Posterior cingulate gyrus (tissue), 11 donors: ENCODE results near the gene TEKT1.
"Not testable (repeated sequence)": the region's sequence is repeated elsewhere in the genome, so short reads cannot be mapped to it uniquely, and the experiment has no call there.

Experiments
- DNase-seq, 10 donors: peaks; one replicate each; pipeline versions ENCODE4 v3.0.0 to v3.0.0-alpha.2; 2020 to 2021; ENCODE audit warnings: mixed read lengths in 3 of 10
- intact Hi-C: fragments of 100-400 bp; cut with DNase I; formaldehyde crosslinking; loops from one replicate; pipeline ENCODE4 v1.15.1; 2023

Gene TEKT1

GRCh38 chr17:6831661-6832263, at the start of gene TEKT1:
TEKT1 (minus strand) TSS chr17:6831729; CDS start chr17:6830376, 1,353 bp downstream.
- DNase-seq = peak; percentile 52 to 95 (median 77)

DNA sequence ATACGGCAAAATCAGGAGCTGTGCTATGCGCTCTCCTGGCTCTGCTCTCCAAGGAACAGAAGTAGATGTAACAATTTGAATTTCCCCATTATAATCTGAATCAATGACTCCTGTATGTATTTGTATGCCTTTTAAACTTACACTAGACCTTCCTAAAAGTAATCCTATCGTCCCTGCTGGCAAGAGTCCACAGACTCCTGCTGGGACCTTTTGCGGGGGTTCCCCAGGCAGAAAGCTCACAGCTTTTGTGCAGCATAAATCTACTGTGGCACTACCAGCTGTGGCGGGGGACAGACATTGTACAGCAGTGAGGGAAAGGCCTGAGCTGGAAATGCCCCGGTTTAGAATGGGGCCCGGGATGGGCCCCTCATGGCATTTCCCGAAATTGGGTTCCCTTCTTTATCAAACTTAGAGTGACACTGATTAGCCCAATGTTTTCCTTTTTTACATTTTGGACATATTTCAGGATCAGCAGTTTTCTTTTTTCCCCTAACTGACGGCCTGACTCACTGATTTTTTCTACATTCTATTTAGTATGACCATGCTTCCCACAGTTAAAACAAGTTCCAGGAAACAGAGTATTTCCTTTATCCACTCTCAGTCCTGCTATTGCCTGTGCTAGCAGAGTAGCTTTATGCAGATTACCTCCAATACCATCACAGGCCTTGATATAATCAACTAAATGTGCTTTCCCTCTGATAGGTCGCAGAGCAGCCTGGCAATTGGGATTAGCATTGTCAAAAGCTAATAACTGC, 47.9 kb upstream of the TEKT1 start:
- intact Hi-C loops, DNase-seq: not testable (repeated sequence)

More at GRCh38 chr17:6831661-6832263, at the start of gene TEKT1:
- intact Hi-C loops = loop anchor here (10.0 kb wide), 1 partner anchor 167 kb away; no protein-coding TSS in a partner anchor

GRCh38 chr17:6875276-6875675, 43.7 kb upstream of the TEKT1 start:
- intact Hi-C loops, DNase-seq: not testable (repeated sequence)

DNA sequence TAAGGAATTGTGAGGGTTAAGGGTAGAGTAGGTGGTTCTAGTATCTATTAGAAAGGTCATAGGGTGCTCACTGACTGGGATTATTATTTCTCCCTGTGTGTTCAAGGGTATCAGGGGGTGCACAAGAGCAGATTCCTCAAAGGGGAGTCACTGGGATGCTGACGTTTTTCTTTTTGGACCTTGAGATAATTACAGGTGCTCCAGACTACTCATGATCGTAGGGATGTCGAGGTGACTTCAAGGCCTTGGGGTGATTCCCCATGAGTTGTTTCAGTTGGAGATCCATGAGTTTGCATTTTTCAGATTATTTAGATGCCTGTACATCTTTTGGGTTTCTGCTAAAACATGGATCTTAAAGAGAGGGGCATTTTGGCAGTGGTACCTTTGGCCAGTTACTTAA, 41.4 kb upstream of the TEKT1 start:
- intact Hi-C loops = no loop called here
- DNase-seq = no peak

GRCh38 chr17:6870841-6871240, 39.3 kb upstream of the TEKT1 start:
- no peak for DNase-seq
- intact Hi-C loops = no loop called here

DNA sequence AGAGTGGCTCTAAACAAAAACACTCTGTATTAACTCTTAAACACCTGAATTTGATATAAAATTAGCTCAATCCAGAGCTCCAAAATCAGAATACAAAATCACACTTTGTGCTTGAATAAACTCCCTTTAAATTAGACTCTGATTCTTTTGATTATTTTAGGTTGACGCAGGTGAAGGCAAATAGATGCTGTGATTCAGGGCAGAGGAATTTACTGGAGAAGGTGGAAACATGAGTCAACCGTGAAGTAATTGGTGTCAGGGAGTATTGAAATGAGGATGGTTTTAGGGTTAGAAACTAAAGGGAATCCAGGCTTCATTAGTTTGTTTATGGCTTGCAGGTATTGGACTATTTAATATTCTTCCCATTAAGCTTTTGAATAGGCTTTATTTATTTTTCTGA, 37.1 kb upstream of the TEKT1 start:
- no peak for DNase-seq
- intact Hi-C loops = no loop called here

GRCh38 chr17:6867849-6868248, 36.3 kb upstream of the TEKT1 start:
- no peak for DNase-seq
- intact Hi-C loops = no loop called here

GRCh38 chr17:6862825-6863224, 31.3 kb upstream of the TEKT1 start:
- intact Hi-C loops = no loop called here
- peak in 6 of 10 donors; percentile 22 to 86 (median 54) for DNase-seq

- DNase-seq = no peak
- intact Hi-C loops = no loop called here
Observed at GRCh38 chr17:6862122-6862521, 30.6 kb upstream of the TEKT1 start.

DNA sequence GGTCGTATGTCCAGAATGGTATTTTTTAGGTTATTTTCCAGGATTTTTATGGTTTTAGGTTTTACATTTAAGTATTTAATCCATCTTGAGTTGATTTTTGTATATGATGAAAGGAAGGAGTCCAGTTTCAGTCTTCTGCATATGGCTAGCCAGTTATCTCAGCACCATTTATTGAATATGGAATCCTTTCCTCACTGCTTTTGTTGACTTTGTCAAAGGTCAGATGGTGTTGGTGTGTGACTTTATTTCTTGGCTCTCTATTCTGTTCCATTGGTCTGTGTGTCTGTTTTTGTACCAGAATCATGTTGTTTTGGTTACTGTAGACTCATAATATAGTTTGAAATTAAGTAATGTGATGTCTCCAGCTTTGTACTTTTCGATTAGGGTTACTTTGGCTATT, 26.4 kb upstream of the TEKT1 start:
- intact Hi-C loops = no loop called here

DNA sequence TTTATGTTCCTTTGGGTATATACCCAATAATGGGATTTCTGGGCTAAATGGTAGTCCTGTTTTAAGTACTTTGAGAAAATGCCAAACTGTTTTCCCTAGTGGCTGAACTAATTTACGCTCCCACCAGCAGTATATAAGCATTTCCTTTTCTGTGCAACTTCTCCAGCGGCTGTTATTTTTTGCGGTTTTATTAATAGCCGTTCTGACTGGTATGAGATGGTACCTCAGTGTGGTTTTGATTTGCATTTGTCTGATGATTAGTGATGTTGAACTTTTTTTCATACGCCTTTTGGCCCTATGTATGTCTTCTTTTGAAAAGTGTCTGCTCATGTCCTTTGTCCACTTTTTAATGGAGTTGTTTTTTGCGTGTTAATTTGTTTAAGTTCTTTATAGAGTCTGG, 25.8 kb upstream of the TEKT1 start:
- intact Hi-C loops = no loop called here
- DNase-seq = no peak

More for the DNA sequence above, 26.4 kb upstream of the TEKT1 start:
- no peak for DNase-seq

GRCh38 chr17:6856051-6856450, 24.5 kb upstream of the TEKT1 start:
- intact Hi-C loops = no loop called here
- DNase-seq = no peak

DNA sequence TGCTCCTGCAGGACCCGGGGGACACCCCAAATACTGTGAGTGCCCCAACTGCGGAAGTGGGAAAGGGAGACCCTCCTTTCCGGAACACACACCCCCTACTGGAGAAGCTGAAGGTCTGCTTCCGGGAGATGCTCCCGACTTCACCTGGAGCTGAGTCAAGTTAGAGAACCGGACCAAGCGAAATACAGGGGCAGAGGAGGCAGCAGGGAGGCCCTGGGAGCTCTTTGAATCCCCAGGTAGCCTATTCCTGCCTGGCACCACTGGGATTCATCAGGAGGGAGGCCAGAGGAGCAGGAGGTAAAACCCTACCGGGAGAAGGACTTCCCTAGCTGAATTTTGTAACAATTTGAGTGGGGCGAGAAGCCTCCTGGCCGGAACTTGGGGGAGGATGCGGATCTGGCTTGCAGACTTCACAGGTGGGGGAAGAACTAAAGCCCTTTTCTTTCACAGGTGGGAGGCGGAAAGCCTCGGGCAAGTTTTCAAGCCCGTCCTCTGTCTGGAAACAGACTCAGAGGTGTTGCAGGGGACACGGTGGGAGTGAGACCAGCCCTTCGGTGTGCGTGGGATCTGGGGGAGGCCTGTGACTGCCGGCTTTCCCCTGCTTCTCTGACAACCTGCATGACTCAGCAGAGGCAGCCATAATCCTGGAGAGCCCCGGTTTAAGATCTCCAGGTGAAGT, 22.4 kb upstream of the TEKT1 start:
- DNase-seq = peak in 5 of 10 donors; percentile 16 to 86 (median 24)

DNA sequence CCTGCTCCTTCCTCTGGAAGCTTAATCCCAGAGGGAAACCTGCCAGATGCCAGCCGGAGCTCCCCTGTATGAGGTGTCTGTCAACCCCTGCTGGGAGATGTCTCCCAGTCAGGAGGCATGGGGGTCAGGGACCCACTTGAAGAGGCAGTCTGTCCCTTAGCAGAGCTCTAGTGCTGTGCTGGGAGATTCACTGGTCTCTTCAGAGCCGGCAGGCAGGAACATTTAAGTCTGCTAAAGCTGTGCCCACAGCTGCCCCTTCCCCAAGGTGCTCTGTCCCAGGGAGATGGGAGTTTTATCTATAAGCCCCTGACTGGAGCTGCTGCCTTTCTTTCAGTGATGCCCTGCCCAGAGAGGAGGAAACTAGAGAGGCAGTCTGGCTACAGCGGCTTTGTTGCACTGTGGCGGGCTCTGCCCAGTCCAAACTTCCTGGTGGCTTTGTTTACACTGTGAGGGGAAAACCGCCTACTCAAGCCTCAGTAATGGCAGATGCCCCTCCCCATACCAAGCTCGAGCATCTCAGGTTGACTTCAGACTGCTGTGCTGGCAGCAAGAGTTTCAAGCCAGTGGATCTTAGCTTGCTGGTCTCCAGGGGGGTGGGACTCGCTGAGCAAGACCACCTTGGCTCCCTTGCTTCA, 17.1 kb upstream of the TEKT1 start:
- intact Hi-C loops, DNase-seq: not testable (repeated sequence)

More for the DNA sequence above, 22.4 kb upstream of the TEKT1 start:
- intact Hi-C loops = no loop called here

GRCh38 chr17:6846138-6846537, 14.6 kb upstream of the TEKT1 start:
- DNase-seq, intact Hi-C loops: not testable (repeated sequence)

- intact Hi-C loops = loop anchor here (5.0 kb wide), 1 partner anchor 178 kb away; the partner anchor contains the start of gene BCL6B
- DNase-seq = not testable (repeated sequence)
Observed at GRCh38 chr17:6844406-6844805, 12.9 kb upstream of the TEKT1 start.

DNA sequence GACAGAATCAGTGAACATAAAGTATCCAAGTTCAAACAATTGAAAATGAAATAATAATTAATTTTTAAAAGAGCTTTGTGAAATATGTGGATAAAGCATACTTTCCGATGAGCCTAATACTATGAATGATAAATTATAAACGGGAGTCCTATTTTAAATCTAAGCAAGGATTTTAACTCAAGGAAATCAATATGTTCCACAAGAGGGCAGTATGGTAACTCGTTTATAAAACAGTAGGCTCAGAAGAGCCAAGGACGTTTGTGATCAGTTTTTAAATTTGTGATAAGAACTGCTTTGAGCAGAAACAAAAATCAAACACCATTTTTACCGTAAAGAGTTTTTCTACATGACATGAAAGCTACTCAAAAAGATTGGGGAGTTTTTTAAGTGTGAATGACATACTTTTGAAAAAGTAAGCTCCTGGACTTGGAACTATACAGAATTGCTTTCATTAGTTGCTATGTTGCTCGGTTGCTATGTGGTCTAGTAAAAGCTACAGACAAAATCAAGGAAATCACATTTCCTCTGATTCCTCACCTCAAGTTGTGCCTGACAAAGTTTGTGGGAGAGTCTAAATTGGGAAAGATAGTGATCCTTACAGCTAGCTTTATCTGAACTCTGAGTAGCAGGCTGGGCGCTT, 11.8 kb upstream of the TEKT1 start:
- no peak for DNase-seq
- intact Hi-C loops = loop anchor here (1.0 to 5.0 kb wide), 2 partner anchors 161 to 179 kb away; partner anchors contain the start of gene BCL6B

DNA sequence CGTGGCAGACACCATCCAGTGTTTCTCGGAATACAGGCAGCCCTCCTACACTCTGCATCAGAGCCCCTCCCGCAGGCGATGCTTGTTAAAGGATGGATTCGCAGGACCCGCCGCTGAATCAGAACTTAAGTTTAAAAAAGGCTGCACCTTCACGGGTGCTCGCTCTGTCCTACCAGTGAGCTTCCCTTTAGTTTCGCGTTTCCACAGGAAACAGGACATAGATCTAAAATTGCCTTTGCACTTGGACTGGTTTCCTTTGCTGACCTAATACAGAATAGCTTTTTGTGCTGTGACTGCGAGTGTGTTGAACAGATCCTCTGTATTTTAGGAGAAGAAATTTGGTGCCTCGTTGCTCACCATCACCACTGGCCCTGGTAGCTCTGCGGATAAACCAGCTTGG, 10.2 kb upstream of the TEKT1 start:
- intact Hi-C loops = loop anchor here (5.0 kb wide), 1 partner anchor 181 kb away; the partner anchor contains the start of gene BCL6B

DNA sequence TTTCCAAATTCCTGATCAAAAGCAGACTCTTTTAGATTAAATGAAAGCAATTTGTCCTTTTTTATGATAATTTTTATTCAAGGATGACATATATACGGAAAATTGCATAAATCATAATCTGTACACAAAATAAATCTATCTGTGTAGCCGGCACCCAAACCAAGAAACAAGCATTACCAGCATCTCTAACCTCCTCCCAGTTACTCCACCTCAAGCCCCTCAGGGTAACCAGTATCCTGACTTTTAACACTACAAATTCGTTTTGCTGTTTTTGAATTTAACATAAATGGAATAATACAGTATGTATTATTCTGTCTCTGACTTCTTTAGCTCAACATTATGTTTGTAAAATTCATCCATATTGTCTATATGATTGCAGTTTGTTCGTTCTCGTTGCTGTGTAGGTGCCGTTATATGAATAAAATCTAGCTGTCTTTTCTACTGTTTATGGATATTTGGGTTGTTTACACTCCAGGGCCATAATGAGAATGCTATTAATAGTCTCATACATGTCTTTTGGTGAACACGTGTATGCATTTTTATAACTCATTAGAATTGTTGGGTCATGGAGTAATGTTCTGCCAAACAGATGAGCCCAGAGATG, 1.0 kb downstream of the TEKT1 start:
- intact Hi-C loops = loop anchor here (10.0 kb wide), 1 partner anchor 166 kb away; no protein-coding TSS in a partner anchor

More for the DNA sequence above, 10.2 kb upstream of the TEKT1 start:
- DNase-seq = not testable (repeated sequence)

More for the DNA sequence above, 1.0 kb downstream of the TEKT1 start:
- DNase-seq = no peak
